Stimulated activated CD4-positive, alpha-beta T cell treated with anti-CD3 and anti-CD28 coated beads, Interleukin-12 subunit alpha, Interleukin-12 subunit beta, amount 100 ng/mL, for 48 hours (primary cell): ENCODE results near the gene PARP1.
"Not testable (repeated sequence)": the region's sequence is repeated elsewhere in the genome, so short reads cannot be mapped to it uniquely, and the experiment has no call there.

ENCODE experiments used
- DNase-seq, 3 donors: peaks; one replicate each; pipeline ENCODE4 v3.0.0-alpha.2; 2020; ENCODE audit warnings: low read depth in 2 of 3, low spot score in 1 of 3

The PARP1 gene

DNA sequence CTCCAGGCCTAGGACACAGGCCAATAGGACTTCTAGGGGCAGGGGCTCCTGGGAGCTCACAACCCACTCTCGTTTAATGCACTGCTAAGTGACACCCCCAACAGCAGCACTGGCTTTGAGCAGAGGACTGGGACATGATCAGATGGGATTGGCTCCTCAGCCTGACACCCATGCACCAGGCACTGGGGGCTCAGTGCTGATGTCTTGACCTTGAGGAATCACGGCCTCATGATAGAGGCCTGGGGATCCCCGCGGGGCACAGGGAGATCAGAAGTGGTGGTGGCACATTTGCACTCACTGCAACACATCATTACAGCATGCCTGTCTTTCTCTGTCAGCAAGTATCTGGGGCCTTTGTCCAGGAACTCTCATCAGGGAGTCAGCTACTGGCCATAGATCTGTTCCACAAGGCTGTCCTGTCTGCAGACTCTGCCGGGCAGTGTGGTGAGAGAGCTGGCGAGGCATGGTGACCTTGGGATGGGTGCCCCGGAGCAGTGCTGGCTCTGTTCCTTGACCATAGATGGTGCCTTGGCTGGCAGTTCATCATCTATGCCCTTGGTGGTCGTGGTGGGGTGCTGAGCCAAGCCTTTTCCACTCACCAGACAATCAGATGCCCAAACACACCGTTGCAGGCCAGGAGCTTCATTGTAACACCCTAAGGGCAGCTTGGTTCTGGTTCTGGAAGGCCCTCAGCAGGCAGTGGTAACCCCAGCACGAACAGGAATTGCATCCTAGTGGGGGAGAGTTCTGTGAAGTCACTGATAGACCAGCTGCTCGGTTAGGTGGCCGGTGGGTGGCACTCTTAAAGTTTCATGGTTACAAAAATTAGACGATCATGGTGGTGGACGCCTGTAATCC lies 22.2 kb upstream of the PARP1 start:
- no peak for DNase-seq

DNA sequence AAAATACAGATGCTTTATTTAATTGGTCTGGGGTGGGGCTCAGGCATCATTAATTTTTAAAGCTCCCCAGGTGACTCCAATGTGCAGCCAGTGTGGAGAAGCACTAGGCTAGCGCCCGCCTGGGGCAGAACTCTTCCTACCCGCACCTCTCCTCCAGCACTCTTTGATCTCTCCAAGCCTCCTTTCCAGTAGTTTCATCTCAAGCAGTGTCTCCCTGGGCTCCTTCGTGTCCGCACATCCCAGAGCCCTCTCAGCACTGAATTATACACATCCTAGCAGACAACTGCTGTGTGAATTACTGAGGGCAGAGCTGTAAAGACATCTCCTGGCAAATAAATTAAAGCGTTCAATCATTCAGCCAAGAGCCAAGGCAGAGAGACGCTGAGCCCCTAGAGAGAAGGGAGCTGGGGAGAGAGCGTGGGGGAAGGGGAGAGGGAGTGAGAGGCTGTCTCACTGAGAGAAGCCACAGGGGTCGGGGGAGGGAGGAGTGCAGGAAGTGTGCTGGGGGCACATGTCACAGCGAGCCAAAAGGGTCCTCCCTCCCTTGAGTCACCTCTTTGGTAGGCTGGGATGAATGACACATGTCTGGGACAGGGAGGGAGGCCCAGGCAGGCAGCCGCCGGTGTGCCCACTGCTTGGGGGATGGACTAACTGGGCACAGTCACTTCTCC lies 21.0 kb upstream of the PARP1 start:
- no peak for DNase-seq

DNA sequence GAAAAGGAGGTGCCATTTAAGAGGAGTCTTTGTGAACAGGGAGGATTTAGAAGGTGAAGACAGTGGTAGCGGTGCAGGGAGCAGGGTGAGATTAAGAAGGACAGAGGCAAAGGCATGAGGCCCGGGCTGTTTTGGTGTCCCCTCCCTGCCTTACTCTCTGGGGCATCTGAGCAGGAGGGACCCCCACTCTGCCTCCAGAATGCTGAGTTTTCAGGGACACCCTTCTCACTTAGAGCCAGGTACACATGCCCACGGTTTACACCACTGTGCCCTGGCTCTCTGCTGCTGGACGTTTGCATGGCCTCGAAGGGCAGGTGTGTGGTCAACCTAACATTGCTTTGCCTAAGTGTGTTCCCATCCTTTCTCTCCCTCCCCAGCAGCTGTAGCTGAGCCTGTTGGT lies 20.5 kb upstream of the PARP1 start:
- no peak for DNase-seq

DNA sequence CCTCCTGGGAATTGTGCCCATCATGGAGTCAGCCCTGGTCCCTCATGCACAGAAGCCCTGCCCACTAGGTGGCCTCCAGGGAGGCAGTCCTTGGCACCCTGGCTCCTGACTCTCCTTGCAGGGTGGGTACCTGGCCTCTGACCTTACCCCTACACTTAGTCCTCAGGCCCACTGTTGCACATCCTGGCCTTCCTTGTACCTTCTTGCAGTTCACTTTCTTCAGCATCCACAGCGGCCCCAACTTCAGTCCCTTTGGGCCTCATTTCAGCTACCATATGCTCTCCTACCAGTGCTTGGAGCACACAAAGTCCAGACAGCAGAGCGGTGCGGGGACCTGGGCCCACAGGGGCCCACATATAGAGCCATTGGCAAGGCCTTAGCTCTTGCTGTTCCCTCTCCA lies 19.2 kb upstream of the PARP1 start:
- DNase-seq: no peak

DNA sequence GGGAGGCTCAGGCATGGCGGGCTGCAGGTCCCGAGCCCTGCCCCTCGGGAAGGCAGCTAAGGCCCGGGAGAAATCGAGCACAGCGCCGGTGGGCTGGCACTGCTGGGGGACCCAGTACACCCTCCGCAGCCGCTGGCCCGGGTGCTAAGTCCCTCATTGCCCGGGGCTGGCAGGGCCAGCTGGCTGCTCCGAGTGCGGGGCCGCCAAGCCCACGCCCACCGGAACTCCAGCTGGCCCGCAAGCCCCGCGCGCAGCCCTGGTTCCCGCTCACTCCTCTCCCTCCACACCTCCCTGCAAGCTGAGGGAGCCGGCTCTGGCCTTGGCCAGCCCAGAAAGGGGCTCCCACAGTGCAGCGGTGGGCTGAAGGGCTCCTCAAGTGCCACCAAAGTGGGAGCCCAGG lies 18.5 kb upstream of the PARP1 start:
- DNase-seq: not testable (repeated sequence)

DNA sequence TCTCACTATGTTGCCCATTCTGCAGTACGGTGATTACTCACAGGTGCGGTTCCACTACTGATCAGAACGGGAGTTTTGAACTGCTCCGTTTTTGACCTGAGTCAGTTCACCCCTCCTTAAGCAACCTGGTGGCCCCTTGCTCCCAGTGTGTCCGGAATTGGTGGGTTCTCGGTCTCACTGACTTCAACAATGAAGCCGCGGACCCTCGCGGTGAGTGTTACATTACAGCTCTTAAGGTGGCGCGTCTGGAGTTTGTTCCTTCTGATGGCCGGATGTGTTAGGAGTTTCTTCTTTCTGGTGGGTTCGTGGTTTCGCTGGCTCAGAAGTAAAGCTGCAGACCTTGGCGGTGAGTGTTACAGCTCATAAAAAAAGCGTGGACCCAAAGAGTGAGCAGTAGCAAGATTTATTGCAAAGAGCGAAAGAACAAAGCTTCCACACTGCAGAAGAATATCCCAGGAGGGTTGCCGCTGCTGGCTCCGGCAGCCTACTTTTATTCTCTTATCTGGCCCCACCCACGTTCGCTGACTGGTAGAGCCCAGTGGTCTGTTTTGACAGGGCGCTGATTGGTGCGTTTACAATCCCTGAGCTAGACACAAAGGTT lies 17.6 kb upstream of the PARP1 start:
- DNase-seq: peak in 1 of 3 donors; percentile 31

DNA sequence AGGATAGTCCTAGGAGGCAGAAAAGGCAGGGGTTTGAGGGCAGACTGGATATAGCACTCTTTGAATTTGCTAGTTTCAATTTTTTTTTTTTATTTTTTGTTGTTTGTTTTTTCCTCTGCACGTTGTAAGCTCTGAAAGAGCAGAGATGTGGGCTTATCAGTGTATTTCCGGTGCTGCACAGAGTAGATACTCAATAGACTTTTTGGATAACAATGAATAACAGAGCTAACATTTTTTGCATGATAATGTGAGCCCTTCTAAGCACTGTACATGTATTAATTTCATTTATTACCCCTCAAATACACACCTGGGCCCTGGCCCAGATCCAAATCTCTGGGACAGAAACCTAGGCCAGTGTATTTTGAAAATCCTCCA lies 17.1 kb upstream of the PARP1 start:
- no peak for DNase-seq

DNA sequence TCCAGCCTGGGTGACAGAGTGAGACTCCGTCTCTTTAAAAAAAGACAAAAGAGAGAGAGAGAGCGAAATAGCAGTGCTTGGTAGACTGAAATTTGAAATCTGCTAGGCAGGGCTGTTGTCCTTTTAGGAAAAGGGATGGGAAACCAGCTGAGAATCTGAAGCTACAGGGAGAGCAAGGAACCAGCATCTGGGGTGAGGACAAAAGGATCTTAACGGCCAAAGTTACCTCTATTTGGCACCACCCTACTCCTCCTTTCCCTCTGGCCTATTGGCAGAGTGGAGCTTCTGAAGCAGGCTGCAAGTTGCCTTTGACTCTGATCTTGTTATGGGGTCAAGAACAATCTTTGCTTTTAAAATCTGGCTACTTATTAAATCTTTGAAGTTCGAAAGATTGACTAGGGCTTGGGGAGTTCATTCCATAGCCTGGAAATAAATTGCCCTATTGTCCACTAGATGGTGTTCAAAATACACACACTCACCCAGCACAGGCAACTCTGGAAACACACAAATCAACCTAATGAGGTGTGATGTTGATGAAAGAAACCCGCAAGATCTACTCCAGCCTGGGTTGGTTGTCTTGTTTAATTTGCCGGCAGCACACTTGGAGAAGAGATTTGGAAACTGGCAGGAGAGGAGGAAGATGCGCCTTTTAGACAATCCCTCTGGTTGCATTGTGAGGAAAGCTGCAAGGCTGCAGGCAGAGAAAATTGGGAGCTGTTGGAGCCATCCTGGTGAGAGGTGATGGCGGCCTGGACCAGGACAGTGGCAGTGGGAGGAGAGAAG lies 16.5 kb upstream of the PARP1 start:
- no peak for DNase-seq

DNA sequence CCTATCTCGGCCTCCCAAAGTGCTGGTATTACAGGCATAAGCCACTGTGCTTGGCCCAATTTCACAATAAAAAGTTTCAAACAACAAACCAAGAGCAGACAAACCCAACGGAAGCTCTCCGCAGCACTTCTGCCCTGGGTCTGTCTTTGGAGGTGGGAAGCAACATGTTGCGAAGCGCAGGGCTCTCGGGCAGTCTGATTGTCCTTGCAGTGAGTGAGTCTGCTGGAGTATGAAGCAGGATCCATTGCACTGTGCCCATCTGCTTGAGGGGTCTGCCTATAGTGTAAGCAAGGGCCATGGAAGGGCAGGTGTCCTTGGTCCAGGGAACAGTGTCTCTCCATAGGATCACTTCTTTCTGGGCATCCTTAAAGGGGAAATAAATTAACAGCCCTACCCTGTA lies 14.6 kb upstream of the PARP1 start:
- no peak for DNase-seq

DNA sequence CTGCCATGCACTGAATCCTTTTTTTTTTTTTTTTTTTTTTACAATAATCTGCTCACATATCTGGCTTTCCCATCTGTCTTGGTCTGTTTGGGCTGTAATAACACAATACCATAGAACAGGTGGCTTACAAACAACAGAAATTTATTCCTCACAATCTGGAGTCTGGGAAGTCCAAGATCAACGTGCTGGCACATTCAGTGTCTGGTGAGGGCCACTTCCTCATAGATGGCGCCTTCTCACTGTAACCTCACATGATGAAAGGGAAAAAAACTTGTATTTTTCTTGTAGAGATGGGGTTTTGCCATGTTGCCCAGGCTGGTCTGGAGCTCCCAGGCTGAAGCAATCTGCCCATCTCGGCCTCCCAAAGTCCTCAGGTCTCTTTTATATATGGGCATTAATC lies 13.0 kb upstream of the PARP1 start:
- DNase-seq: no peak

DNA sequence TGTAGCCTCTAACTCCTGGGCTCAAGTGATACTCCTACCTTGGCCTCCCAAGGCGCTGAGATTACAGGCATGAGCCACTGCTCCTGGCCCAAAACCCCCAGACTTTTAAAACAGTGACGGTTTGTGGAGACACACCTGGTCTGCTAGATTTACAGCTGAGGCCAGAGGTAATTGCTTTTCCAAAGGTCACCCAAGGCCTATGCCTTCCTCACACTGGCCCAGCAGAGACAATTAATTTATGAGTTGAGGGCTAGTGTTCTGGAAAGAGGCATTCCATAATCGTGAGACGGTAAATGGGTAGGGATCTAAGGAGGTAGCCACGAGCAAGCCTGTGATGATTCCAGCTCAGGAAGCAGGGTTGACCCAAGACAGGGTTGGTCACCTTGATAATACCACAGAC lies 12.4 kb upstream of the PARP1 start:
- DNase-seq: no peak

DNA sequence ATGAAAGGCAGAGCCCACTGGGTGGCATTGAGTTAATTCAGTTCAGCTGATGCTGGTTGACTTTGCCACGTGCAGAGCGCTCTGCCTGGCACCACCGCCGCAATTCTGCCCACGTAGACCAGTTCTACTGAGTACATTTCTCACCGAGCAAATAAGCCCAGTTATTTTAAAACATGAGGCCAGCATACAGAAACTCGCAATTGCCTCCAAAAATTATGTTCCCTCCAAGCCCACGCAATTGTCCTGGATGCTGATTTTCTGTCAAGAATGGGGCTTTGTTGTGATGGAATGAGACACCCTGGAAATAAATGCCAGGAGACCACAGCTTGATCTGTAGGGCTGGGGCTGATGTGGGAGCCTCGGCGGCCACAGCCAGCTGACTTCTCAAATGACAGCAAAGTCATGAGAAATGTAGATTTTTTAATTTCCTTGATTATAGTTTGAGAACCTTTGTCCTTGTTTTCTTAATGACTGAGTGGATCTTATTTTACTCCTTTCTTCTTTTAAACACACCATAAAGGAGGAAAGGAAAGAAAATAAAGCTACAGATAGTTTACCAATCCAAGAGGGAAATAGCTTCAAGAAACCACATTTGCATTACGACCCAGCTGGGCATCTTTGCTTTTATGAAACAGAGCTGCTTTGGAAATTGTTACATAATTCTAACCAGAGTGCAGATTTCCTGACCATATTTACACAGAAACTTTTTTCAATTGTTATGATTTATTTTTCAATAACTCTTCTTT lies 11.6 kb upstream of the PARP1 start:
- no peak for DNase-seq

DNA sequence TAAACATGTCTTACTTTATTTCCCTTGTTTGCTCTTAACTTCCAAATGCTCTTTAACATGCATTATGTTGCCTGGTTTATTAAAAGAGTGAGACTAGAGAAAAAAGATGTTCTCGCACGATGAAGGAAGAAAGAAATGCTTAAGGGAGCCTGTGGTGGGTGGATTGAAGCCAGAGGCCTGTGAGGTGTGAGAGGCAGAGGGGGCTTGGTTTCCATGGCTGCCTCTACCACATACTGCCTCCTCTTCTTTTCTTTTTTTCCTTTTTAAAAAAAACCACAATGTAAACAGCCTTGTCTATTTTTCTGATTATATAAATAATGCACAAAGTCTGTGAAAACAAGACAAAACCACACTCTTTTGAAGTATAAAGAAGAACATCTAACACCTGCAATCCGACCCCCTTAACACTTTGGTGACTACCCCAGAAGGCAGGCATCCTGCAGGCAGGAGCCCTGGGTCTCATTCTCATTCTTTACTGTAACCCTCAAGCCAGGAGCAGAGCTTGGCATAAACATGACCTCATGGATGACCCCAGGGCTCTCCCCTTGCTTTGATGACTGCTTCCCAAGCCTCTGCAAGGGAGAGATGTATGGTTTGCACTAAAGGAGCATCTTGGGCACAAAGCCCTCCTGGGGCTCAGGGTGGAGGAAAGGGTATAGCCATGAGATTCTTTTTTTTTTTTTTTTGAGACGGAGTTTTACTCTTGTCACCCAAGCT lies 10.1 kb upstream of the PARP1 start:
- no peak for DNase-seq

DNA sequence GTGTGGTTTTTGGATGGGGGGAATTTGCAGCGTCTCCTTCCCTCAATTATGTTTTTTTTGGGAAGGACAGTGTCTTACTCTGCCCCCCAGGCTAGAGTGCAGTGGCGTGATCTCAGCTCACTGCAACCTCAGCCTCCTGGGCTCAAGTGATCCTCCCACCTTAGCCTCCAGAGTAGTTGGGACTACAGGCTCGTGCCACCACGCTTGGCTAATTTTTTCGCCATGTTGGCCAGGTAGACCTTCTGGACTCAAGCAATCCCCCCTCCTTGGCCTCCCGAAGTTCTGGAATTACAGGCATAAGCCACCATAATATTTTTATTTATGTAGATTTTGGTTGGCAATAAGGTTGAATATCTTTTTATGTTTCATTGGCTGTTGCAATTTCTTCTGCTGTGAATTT lies 9.5 kb upstream of the PARP1 start:
- no peak for DNase-seq

DNA sequence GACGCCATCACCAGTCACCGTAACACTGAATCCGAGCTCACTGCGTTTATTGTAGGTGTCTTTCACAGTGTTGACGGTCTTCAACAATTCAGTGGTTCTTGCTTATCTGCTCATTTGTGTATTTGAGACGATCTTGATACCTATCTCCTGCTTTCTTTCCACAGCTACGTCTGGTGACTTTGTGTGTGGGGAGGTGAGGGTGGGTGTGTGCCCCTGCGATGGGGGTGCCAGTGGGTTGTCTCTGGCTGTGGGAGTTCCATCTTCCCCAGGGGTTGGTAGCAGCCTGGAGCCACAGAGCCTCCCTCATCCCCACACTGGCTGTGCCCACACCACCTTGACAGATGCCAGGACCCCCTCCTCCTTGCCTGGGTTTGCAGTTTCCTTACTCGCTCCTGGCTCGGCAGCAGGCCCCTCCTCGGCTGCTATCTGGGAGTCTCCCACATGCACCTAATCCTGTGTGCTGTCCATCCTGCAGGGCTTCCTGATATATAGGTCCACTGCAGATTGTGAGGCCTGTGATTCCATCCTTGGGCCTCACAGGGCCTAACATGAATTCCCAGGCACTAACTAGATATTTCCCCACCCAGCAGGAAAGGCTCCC lies 6.3 kb upstream of the PARP1 start:
- DNase-seq: no peak

DNA sequence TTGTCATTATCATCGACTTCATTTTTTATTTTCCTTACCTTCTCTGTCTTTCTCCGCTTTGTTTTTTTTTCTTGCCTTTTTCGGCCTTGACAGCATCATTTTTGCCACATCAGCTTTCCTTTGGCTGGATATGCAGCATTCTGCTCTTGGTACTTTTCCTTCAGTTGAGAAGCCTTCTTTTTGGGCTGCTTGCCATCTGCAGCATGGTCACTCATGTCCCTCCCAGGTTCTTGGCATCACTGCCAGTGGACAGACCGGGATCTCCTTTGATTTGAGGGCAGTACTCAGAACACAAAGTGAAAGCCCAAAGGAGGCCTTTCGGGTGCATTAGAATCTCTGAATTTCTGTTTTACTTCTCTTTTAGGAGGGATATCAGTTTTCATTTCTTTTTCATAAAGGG lies 3.7 kb upstream of the PARP1 start:
- DNase-seq: no peak

DNA sequence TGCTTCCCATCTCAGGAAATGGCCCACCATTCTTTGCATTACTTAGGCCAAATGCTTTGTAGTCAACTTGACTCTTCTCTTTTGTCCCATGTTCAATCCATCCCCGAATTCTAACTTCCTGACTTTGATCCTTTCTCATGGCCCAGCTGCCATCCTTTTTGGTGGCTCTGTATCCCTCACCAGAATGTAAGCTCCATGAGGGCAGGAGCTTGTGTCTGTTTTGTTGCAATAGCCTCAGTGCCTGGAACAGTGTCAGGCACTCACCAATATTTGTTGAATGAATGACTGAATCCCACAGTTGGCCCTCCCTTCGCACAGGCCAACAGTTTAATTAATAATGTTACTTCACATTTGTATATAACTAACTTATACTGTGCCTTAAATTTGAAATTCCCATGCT lies 3.1 kb upstream of the PARP1 start:
- no peak for DNase-seq

DNA sequence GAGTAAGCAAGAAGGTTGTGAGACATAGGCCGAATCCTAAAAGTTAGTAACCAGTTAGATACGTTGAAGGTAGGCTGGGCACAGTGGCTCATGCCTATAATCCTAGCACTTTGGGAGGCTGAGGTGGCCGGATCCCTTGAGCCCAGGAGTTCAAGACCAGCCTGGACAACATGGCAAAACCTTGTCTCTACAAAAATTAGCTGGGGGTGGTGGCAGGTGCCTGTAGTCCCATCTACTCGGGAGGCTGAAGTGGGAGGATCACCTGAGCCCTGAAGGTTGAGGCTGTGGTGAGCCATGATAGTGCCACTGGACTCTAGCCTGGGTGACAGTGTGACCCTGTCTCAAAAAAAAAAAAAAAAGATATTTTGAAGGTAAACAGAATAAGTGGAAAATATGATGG lies 1.5 kb upstream of the PARP1 start:
- no peak for DNase-seq

DNA sequence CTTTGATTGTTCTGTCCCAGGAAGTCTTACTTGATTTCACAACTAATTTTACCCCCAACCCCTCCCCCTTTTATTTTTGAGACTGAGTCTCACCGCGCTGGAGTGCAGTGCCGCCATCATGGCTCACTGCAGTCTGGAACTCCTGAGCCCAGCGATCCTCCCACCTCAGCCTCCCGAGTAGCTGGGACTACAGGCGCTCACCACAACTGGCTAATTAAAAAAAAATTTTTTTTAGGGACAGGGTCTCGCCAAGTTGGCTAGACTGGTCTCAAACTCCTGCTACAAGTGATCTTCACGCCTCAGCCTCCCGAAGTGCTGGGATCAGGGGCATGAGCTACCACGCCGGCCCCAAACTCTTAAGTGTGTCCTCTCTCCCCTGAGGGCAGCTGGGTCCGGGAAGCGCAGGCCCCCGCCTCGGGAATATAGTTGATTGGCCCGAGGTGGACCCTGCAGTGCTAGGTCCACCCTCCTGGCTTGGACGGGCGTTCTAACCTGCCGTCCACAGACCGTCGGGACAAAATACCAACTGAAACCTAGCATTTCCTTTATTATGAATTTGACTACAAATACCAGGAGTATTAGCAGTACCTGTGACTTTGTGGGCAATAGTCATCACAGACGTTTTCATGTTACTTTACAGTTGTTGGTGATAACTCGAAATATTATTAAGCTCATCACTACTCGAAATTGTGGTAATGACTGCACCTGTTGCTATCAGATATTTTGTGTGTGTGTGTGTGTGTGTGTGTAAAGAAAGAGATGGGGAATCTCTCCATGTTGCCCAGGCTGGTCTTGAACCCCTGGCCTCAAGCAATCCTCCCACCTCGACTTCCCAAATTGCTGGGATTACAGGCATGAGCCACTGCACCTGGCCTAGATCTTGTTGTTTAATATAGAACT lies 642 bp upstream of the PARP1 start:
- DNase-seq: no peak
